ENCODE data around the gene HS3ST2.

DNA sequence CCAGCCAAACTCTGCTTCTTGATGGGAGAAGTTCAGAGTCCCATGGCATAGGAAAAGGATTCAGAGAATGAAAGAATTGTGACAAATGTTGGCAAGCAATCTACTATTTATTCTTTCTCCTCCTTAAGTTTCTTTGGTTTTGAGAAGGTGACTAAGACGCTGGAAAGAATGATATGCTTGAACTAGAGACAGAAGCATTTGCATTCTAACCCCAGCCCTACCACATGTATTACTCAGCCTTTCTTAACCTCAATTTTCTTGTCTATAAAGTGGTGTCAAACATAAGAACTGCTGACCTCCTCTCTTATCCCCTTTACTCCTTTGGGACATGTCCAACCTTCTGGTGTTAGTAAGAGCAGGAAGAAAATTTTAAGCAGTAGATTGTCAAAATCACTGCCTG is 124.7 kb downstream of the HS3ST2 start:
- no peak for TF ChIP-seq EZH2 (IDR thresholded peaks at IDR 0.05; ENCODE audit: insufficient read depth, low read length)
- TF ChIP-seq, protein P1, sequence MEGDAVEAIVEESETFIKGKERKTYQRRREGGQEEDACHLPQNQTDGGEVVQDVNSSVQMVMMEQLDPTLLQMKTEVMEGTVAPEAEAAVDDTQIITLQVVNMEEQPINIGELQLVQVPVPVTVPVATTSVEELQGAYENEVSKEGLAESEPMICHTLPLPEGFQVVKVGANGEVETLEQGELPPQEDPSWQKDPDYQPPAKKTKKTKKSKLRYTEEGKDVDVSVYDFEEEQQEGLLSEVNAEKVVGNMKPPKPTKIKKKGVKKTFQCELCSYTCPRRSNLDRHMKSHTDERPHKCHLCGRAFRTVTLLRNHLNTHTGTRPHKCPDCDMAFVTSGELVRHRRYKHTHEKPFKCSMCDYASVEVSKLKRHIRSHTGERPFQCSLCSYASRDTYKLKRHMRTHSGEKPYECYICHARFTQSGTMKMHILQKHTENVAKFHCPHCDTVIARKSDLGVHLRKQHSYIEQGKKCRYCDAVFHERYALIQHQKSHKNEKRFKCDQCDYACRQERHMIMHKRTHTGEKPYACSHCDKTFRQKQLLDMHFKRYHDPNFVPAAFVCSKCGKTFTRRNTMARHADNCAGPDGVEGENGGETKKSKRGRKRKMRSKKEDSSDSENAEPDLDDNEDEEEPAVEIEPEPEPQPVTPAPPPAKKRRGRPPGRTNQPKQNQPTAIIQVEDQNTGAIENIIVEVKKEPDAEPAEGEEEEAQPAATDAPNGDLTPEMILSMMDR (IDR thresholded peaks at IDR 0.05; ENCODE audit: insufficient read depth, low read depth, low read length) = no peak
